Measurements from ENCODE around the gene CA9. TPM values are rescaled to one million over a fixed set of nuclear protein-coding genes. Genes with fewer than 3 reads are reported as not detected.

CA9 gene
- polyA plus RNA-seq, 3 donors = not detected

DNA sequence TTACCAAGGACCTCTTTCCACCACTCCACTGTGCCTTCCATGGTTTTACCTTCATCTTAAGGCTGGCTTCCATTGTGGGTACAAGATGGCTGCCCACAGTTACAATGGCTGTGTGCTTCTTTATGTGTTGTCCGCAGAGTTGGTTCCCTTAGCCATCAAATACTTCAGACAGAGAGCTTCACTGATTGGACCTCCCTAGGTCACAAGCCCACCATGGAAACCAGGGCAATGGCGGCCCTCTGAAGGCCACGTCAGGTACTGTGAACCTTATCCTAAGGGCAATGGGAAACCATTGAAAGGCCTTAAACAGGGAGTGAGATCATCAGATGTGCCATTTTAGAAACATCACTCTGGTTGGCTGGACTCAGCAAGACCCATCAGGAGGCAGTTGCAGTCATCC is 5.8 kb upstream of the CA9 start:
- Mint-ChIP-seq H3K4me1 (peaks cover 24% of the 10 kb centered on the region), H3K36me3 (peaks cover 0 to 1% of the 10 kb centered on the region in 2 donors), H3K27ac (no peak overlapping the region), H3K4me3 (no peak overlapping the region), H3K27me3 (ENCODE audit: low read depth in 3 of 3) (peaks cover 0 to 6% (median 3%) of the 10 kb centered on the region in 3 donors), H3K9me3 (peaks cover 0 to 3% (median 1%) of the 10 kb centered on the region in 7 donors)
- Histone ChIP-seq H3K36me3 (replicated peaks in 1 of 2; ENCODE audit: control insufficient read depth in 1 of 2, insufficient read depth in 2 of 2, low read length in 2 of 2) (no peaks in the 10 kb centered on the region), H2AFZ (ENCODE audit: insufficient read depth, low read depth, low read length, poor library complexity, severe bottlenecking) (no peak overlapping the region), H3K4me2 (replicated peaks; ENCODE audit: extremely low read depth, low read length, poor library complexity, severe bottlenecking) (no peak overlapping the region), H3K4me3 (replicated peaks in 1 of 3; ENCODE audit: low read depth in 2 of 3, low read length in 3 of 3) (no peak overlapping the region), H3K79me2 (ENCODE audit: insufficient read depth, low read length) (peaks cover 21% of the 10 kb centered on the region), H3K9me3 (replicated peaks in 1 of 2; ENCODE audit: control insufficient read depth in 1 of 2, insufficient read depth in 1 of 2, low read length in 2 of 2) (no peaks in the 10 kb centered on the region), H3K27me3 (ENCODE audit: control insufficient read depth in 2 of 2, insufficient read depth in 2 of 2, low read length in 2 of 2) (no peaks in the 10 kb centered on the region), H4K20me1 (ENCODE audit: insufficient read depth, low read length) (no peaks in the 10 kb centered on the region), H3K27ac (ENCODE audit: low read depth in 1 of 2, low read length in 2 of 2) (no peak overlapping the region), H3K9ac (ENCODE audit: insufficient read depth, low read length, poor library complexity, severe bottlenecking) (no peak overlapping the region), H3K4me1 (ENCODE audit: control insufficient read depth in 1 of 2, insufficient read depth in 2 of 2, low read length in 2 of 2) (peaks cover 23 to 28% of the 10 kb centered on the region in 2 donors)
- DNase-seq = no peak
- TF ChIP-seq, protein P1, sequence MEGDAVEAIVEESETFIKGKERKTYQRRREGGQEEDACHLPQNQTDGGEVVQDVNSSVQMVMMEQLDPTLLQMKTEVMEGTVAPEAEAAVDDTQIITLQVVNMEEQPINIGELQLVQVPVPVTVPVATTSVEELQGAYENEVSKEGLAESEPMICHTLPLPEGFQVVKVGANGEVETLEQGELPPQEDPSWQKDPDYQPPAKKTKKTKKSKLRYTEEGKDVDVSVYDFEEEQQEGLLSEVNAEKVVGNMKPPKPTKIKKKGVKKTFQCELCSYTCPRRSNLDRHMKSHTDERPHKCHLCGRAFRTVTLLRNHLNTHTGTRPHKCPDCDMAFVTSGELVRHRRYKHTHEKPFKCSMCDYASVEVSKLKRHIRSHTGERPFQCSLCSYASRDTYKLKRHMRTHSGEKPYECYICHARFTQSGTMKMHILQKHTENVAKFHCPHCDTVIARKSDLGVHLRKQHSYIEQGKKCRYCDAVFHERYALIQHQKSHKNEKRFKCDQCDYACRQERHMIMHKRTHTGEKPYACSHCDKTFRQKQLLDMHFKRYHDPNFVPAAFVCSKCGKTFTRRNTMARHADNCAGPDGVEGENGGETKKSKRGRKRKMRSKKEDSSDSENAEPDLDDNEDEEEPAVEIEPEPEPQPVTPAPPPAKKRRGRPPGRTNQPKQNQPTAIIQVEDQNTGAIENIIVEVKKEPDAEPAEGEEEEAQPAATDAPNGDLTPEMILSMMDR (IDR thresholded peaks at IDR 0.05) = no peak
- intact Hi-C loops (cut with micrococcal nuclease) = no loop called here
- 94% methylated on average over 2 of the region's 3 CpGs for whole genome bisulfite sequencing (ENCODE audit: insufficient coverage)

DNA sequence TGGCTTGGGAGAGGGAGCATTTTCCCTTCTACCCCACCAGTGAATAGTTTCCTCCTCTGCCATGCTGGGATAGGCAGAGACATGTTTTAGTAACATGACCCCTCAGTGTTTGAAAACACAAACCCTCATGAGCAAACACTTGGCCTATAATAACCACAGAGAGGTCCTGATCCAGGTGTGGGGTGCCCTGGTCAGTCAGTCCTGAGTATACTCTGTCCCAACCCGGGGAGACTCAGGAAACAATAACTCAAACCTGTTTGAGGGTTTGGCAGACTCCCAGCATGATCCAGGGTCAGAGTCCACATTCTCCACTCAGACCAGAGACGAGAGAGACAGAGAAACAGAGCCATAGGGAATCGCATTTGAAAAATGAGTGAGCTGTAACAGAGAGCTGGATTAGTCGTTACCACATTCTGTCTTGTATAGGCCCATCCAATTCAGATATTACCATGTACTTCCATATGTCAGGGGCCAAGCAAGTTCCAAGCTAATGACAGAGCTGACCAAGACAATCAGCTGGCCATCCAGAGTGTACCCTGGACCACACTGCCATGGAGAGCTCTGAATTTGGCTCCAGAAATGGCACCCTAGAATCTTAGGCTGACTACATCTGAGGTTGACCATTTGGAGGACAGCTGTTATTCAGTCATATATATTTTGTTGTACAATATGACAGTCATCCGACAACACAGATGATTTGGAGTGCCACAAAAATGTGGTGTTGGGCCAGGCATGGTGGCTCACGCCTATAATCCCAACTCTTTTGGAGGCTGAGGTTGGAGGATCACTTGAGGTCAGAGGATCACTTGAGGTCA is 4.2 kb upstream of the CA9 start:
- H3K4me1 ChIP-seq (ENCODE audit: control insufficient read depth in 1 of 2, insufficient read depth in 2 of 2, low read length in 2 of 2) = peaks cover 10 to 13% of the 10 kb centered on the region in 2 donors
- Mint-ChIP-seq H3K27ac (no peak overlapping the region), H3K4me3 (no peak overlapping the region), H3K9me3 (peaks cover 0 to 4% (median 1%) of the 10 kb centered on the region in 7 donors), H3K4me1 (peaks cover 8% of the 10 kb centered on the region), H3K27me3 (ENCODE audit: low read depth in 3 of 3) (peaks cover 9 to 13% (median 12%) of the 10 kb centered on the region in 3 donors), H3K36me3 (peaks cover 0 to under 1% of the 10 kb centered on the region in 2 donors)
- 57% methylated on average over 2 of the region's 6 CpGs for WGBS (ENCODE audit: insufficient coverage)
- no peak overlapping the region for H3K9ac ChIP-seq (ENCODE audit: insufficient read depth, low read length, poor library complexity, severe bottlenecking)
- H3K36me3 ChIP-seq (replicated peaks in 1 of 2; ENCODE audit: control insufficient read depth in 1 of 2, insufficient read depth in 2 of 2, low read length in 2 of 2) = no peaks in the 10 kb centered on the region
- no peaks in the 10 kb centered on the region for H4K20me1 ChIP-seq (ENCODE audit: insufficient read depth, low read length)
- no peaks in the 10 kb centered on the region for H3K9me3 ChIP-seq (replicated peaks in 1 of 2; ENCODE audit: control insufficient read depth in 1 of 2, insufficient read depth in 1 of 2, low read length in 2 of 2)
- H3K27ac ChIP-seq (ENCODE audit: low read depth in 1 of 2, low read length in 2 of 2) = no peak overlapping the region
- no peak overlapping the region for H3K4me2 ChIP-seq (replicated peaks; ENCODE audit: extremely low read depth, low read length, poor library complexity, severe bottlenecking)
- H3K79me2 ChIP-seq (ENCODE audit: insufficient read depth, low read length) = peaks cover 6% of the 10 kb centered on the region
- H2AFZ ChIP-seq (ENCODE audit: insufficient read depth, low read depth, low read length, poor library complexity, severe bottlenecking) = no peak overlapping the region
- intact Hi-C loops (cut with micrococcal nuclease) = no loop called here
- TF ChIP-seq, protein P1 (IDR thresholded peaks at IDR 0.05) = no peak
- H3K27me3 ChIP-seq (ENCODE audit: control insufficient read depth in 2 of 2, insufficient read depth in 2 of 2, low read length in 2 of 2) = peaks cover 4 to 6% of the 10 kb centered on the region in 2 donors
- DNase-seq = no peak
- no peak overlapping the region for H3K4me3 ChIP-seq (replicated peaks in 1 of 3; ENCODE audit: low read depth in 2 of 3, low read length in 3 of 3)

Data from CD14-positive monocyte (primary cell).